HEK293T (cell line): ENCODE data around the gene TMBIM6.

Experiments
- BHLHE40 ChIP-seq: fragments of 450-650 bp; IDR thresholded peaks from 2 replicates; pipeline ENCODE4 v1.6.1; 2016; ENCODE audit warnings: mild to moderate bottlenecking, moderate library complexity, borderline replicate concordance
- L3MBTL2 ChIP-seq: fragments of 450-650 bp; conservative IDR thresholded peaks from 2 replicates; pipeline ENCODE4 v1.6.1; 2016; ENCODE audit warnings: mild to moderate bottlenecking
- LEF1 ChIP-seq: fragments of 450-650 bp; IDR thresholded peaks from 2 replicates; pipeline ENCODE4 v1.6.1; 2017; ENCODE audit warnings: mild to moderate bottlenecking, borderline replicate concordance
- SP1 ChIP-seq: fragments of 450-650 bp; IDR thresholded peaks from 2 replicates; pipeline ENCODE4 v1.6.1; 2017
- SUZ12 ChIP-seq: fragments of 450-650 bp; IDR thresholded peaks from 2 replicates; pipeline ENCODE4 v1.6.1; 2016; ENCODE audit warnings: mild to moderate bottlenecking

DNA sequence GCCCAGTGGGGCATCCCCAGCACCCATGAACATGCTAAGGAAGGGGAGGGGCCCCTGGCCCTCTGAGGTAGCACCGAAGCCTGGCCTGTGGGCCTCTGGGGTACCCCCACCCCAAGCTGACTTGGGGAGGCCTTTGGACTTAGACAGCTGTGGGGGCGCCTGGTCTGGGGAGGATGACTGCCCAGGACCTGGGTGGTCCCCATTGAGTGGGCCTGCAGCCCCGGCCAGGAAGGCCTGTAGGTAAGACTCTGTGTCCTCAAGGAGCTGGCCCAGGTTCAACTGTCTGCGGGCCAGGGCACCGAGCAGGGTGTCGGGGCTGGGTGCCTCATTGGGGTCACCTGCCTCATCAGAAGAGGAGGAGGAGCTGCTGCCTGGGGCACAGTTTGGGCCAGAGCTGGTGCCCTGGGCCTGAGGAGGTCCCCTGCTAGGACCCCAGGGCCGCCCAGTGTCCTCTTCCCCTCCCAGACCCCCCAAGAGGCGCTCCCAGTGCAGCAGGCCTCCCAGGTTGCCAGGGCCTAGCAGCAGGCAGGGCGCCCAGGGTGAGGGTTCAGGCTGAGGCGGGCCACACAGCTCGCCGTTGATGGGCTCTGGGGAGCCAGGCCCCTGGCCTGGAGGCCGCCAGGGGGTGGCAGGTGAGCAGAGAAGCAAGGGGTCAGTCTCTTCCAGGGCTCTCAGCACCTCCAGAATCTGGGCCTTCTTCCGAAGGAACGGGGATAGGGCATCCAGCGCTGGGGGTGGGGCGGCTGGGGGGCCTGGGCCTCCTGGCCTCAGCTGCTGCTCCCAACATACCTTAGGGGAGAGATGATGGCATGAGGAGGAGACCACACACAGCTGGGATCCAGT, 55.5 kb downstream of the TMBIM6 start:
- no peak for TF ChIP-seq SUZ12
- no peak for TF ChIP-seq L3MBTL2
- TF ChIP-seq LEF1, result no peak
- no peak for TF ChIP-seq SP1
- no peak for TF ChIP-seq BHLHE40
